Mucosa of descending colon (tissue), 3 donors: ENCODE measurements around the gene XRCC2. TPM values are rescaled to one million over a fixed set of nuclear protein-coding genes. Genes with fewer than 3 reads are reported as not detected.
A peak's percentile ranks its signal among the peaks of the same experiment; 100 is the strongest.

Experiments
- ATAC-seq: fragments of 200-7000 bp; cut with Tn5 transposase; one replicate; pipeline ENCODE4 v1.9.1; 2020; ENCODE audit warnings: mild to moderate bottlenecking, moderate library complexity
- DNase-seq, 3 donors: peaks; one replicate each; pipeline ENCODE4 v3.0.0-alpha.2; 2020
- H3K36me3 ChIP-seq: fragments of 200-600 bp; one replicate; pipeline ENCODE4 v1.8.0; 2021; ENCODE audit warnings: low read depth, mild to moderate bottlenecking
- H3K4me1 ChIP-seq: fragments of 200-600 bp; one replicate; pipeline ENCODE4 v1.8.0; 2021; ENCODE audit warnings: low read depth, mild to moderate bottlenecking
- H3K4me3 ChIP-seq: fragments of 200-600 bp; one replicate; pipeline ENCODE4 v1.8.0; 2021; ENCODE audit warnings: mild to moderate bottlenecking
- H3K9me3 ChIP-seq: fragments of 200-600 bp; one replicate; pipeline ENCODE4 v1.8.0; 2021; ENCODE audit warnings: mild to moderate bottlenecking
- intact Hi-C, 2 donors: fragments of 100-400 bp; cut with DNase I in 1 of 2; cut with micrococcal nuclease in 1 of 2; formaldehyde crosslinking; loops; one replicate each; pipeline versions ENCODE4 v1.11.0 to v1.11.1; 2022; cut with DNase I, micrococcal nuclease
- total RNA-seq, 3 donors: library from RNA; stranded (reverse); fragmentation: NEBNext Ultra II Directional in 2 of 3; extraction: Animal tissue kit (Norgen Biotek cat#: 25700) in 2 of 3; gene quantifications; one replicate each; pipeline versions ENCODE4 v1.2.1 to v1.2.4, GENCODE V29; 2021 to 2023
- TF ChIP-seq, protein P1 (sequence below): fragments of 200-600 bp; IDR thresholded peaks from one replicate; pipeline ENCODE4 v1.8.0; 2022; ENCODE audit warnings: antibody characterized with exemption, mild to moderate bottlenecking
- donor health status: DM: no; HTN: no; CAD: no; lungs with moderate emphysema.
- donor health status: DM: no; HTN: no; CAD: no.
- donor health status: DM: no; HTN: yes; CAD: no.

Gene XRCC2
- total RNA-seq, 3 donors from 2014 or later: 0.98 to 2.5 (median 1.0) TPM

- TF ChIP-seq, protein P1, sequence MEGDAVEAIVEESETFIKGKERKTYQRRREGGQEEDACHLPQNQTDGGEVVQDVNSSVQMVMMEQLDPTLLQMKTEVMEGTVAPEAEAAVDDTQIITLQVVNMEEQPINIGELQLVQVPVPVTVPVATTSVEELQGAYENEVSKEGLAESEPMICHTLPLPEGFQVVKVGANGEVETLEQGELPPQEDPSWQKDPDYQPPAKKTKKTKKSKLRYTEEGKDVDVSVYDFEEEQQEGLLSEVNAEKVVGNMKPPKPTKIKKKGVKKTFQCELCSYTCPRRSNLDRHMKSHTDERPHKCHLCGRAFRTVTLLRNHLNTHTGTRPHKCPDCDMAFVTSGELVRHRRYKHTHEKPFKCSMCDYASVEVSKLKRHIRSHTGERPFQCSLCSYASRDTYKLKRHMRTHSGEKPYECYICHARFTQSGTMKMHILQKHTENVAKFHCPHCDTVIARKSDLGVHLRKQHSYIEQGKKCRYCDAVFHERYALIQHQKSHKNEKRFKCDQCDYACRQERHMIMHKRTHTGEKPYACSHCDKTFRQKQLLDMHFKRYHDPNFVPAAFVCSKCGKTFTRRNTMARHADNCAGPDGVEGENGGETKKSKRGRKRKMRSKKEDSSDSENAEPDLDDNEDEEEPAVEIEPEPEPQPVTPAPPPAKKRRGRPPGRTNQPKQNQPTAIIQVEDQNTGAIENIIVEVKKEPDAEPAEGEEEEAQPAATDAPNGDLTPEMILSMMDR: no peak
- DNase-seq: no peak
Measured at GRCh38 chr7:152677808-152678670, 2.1 kb upstream of the XRCC2 start.

GRCh38 chr7:152674860-152675758 is 832 bp downstream of the XRCC2 start:
- peak in 1 of 3 donors; percentile 4 for DNase-seq
- H3K4me3 ChIP-seq: no peak overlapping the region
- H3K9me3 ChIP-seq: no peaks in the 10 kb centered on the region
- intact Hi-C loops: no loop called here
- TF ChIP-seq, protein P1: no peak
- peaks cover 6% of the 10 kb centered on the region for H3K4me1 ChIP-seq
- no peaks in the 10 kb centered on the region for H3K36me3 ChIP-seq
- peak; percentile 19 for ATAC-seq

More at GRCh38 chr7:152677808-152678670, 2.1 kb upstream of the XRCC2 start:
- no peaks in the 10 kb centered on the region for H3K36me3 ChIP-seq
- H3K4me3 ChIP-seq: no peak overlapping the region
- H3K4me1 ChIP-seq: peaks cover 6% of the 10 kb centered on the region
- no peaks in the 10 kb centered on the region for H3K9me3 ChIP-seq
- ATAC-seq: no peak
- intact Hi-C loops: no loop called here

DNA sequence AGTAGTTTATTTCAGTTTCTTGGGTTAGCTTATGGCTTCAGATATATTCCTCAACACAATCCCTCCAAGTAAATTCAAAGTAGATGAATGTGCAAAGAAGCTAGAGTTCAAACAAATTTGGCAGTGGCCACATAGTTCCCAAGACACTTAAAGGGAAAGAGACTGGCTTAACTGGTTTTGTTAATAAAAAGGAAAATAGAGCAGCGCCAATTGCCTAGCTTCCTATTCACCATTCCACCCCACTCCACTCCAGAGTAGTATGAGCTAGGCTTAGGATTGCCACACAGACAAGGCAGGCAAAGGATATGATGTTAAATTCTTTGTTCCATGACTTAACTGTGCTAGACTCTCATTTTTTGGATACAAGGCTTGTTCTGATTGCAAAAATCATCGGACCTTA is 2.0 kb downstream of the XRCC2 start:
- ATAC-seq: no peak
- Histone ChIP-seq H3K36me3 (no peaks in the 10 kb centered on the region), H3K4me1 (peaks cover 6% of the 10 kb centered on the region), H3K4me3 (no peak overlapping the region), H3K9me3 (no peaks in the 10 kb centered on the region)
- TF ChIP-seq, protein P1: no peak
- DNase-seq: no peak
- intact Hi-C loops: no loop called here

DNA sequence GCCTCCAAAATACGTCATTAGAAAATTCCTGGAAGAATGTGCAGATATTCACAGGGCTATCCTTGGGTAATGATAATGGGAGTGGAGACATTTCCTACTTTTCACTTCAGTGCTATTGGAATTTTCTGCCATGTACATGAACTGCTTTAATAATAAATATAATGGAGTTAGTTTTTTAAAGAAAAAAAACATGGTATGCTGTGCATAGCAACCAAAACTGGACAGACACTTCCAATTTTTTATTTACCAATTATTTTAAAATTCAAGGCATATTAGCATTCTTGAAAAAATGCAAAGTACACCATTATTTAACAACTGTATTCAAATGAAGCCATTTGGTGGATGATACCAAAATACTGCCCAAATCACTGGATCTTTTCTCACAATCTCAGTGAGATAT is 3.3 kb downstream of the XRCC2 start:
- peaks cover 6% of the 10 kb centered on the region for H3K4me1 ChIP-seq
- TF ChIP-seq, protein P1: no peak
- intact Hi-C loops: no loop called here
- no peaks in the 10 kb centered on the region for H3K36me3 ChIP-seq
- DNase-seq (no peak), ATAC-seq (no peak)
- no peak overlapping the region for H3K4me3 ChIP-seq
- H3K9me3 ChIP-seq: no peaks in the 10 kb centered on the region

DNA sequence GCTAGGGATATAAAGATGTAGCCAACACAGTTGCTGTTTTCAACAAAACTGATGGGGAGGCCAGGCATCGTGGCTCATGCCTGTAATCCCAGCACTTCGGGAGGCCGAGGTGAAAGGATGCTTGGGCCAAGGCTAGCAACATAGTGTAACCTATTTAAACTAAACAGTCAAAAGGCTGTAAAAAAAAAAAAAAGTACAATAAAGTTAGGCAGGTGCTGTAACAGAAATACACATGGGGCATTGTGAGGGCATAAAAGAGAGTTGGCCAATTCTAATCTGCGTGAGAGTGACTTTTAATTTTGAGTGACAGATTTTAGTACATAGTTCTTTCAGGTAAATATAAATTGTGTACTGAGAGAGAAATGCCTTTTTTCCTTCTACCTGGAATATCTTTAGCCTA is 6.2 kb downstream of the XRCC2 start:
- no peaks in the 10 kb centered on the region for H3K36me3 ChIP-seq
- no peak for DNase-seq
- H3K4me1 ChIP-seq: no peaks in the 10 kb centered on the region
- TF ChIP-seq, protein P1: no peak
- H3K9me3 ChIP-seq: no peaks in the 10 kb centered on the region
- H3K4me3 ChIP-seq: no peak overlapping the region
- intact Hi-C loops: no loop called here
- peak; percentile 68 for ATAC-seq
